OCI-LY3 (cell line): Measurements from ENCODE around the gene MSX2.

ENCODE experiments used
- EZH2phosphoT487 ChIP-seq: fragments of 200-600 bp; shearing (Covaris generic); IDR thresholded peaks from 2 replicates; pipeline ENCODE4 v1.6.1; 2018; ENCODE audit warnings: antibody characterized with exemption, mixed run types, low read depth
- TF ChIP-seq, protein P1 (sequence below): fragments of 200-600, 300-600 bp; sonication (generic); IDR thresholded peaks from 2 replicates; pipeline ENCODE4 v1.5.1; 2014; ENCODE audit warnings: antibody characterized with exemption, low read length, low read depth

DNA sequence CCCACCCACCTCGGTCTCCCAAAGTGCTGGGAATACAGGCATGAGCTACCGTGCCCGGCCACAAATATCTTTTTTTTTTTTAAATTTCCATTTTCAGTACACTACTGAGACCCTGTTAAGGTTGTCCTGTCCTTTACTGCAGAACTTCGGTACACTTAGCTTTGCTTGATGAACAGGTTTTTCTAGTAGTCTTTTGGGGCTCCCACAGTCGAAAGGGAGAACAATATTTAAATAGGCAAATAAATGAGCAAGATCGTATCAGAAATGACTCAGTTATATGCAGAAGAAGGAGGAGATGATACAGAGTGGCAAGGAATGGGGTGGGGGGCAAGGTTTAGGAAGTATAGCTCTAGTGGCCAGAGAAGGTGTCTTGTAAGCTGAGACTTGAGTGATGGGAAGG, 52.7 kb downstream of the MSX2 start:
- TF ChIP-seq, protein P1, sequence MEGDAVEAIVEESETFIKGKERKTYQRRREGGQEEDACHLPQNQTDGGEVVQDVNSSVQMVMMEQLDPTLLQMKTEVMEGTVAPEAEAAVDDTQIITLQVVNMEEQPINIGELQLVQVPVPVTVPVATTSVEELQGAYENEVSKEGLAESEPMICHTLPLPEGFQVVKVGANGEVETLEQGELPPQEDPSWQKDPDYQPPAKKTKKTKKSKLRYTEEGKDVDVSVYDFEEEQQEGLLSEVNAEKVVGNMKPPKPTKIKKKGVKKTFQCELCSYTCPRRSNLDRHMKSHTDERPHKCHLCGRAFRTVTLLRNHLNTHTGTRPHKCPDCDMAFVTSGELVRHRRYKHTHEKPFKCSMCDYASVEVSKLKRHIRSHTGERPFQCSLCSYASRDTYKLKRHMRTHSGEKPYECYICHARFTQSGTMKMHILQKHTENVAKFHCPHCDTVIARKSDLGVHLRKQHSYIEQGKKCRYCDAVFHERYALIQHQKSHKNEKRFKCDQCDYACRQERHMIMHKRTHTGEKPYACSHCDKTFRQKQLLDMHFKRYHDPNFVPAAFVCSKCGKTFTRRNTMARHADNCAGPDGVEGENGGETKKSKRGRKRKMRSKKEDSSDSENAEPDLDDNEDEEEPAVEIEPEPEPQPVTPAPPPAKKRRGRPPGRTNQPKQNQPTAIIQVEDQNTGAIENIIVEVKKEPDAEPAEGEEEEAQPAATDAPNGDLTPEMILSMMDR = no peak
- no peak for TF ChIP-seq EZH2phosphoT487
